Glutamatergic neuron (in vitro differentiated cells): ENCODE results near the gene C10orf53. TPM values are rescaled to one million over a fixed set of nuclear protein-coding genes. Genes with fewer than 3 reads are reported as not detected.
A peak's percentile ranks its signal among the peaks of the same experiment; 100 is the strongest.

Source experiments
- DNase-seq: peaks from one replicate; pipeline ENCODE4 v3.0.0; 2022
- H3K27ac Mint-ChIP-seq: one replicate; pipeline ENCODE4 v1.8.0; 2020; ENCODE audit warnings: mild to moderate bottlenecking, mixed read lengths, inconsistent platforms; ENCODE audit not compliant: unreplicated experiment
- H3K27me3 Mint-ChIP-seq: one replicate; pipeline ENCODE4 v1.8.0; 2020; ENCODE audit warnings: mild to moderate bottlenecking, moderate library complexity, mixed read lengths, inconsistent platforms; ENCODE audit not compliant: unreplicated experiment
- H3K36me3 Mint-ChIP-seq: one replicate; pipeline ENCODE4 v1.8.0; 2020; ENCODE audit warnings: mild to moderate bottlenecking, mixed read lengths, inconsistent platforms; ENCODE audit not compliant: unreplicated experiment
- H3K4me1 Mint-ChIP-seq: one replicate; pipeline ENCODE4 v1.8.0; 2020; ENCODE audit warnings: mild to moderate bottlenecking, low read depth, mixed read lengths, inconsistent platforms; ENCODE audit not compliant: unreplicated experiment
- H3K4me3 Mint-ChIP-seq: one replicate; pipeline ENCODE4 v1.8.0; 2020; ENCODE audit warnings: mild to moderate bottlenecking, mixed read lengths, inconsistent platforms; ENCODE audit not compliant: unreplicated experiment
- H3K9me3 Mint-ChIP-seq: one replicate; pipeline ENCODE4 v1.8.0; 2020; ENCODE audit warnings: mild to moderate bottlenecking, moderate library complexity, mixed read lengths, inconsistent platforms; ENCODE audit not compliant: unreplicated experiment
- CTCF ChIP-seq: fragments of 200-600 bp; sonication (generic); IDR thresholded peaks from one replicate; pipeline ENCODE4 v1.5.0; 2021; ENCODE audit not compliant: partially characterized antibody, unreplicated experiment
- total RNA-seq: library from RNA; stranded (reverse); fragmentation: NEBNext Ultra II Directional; extraction: Animal tissue kit (Norgen Biotek cat#: 25700); gene quantifications from one replicate; pipeline ENCODE4 v1.2.1, GENCODE V29; 2021; ENCODE audit not compliant: unreplicated experiment

C10orf53 gene
- total RNA-seq, 1 donor from 2014 or later, result 0.25 TPM

DNA sequence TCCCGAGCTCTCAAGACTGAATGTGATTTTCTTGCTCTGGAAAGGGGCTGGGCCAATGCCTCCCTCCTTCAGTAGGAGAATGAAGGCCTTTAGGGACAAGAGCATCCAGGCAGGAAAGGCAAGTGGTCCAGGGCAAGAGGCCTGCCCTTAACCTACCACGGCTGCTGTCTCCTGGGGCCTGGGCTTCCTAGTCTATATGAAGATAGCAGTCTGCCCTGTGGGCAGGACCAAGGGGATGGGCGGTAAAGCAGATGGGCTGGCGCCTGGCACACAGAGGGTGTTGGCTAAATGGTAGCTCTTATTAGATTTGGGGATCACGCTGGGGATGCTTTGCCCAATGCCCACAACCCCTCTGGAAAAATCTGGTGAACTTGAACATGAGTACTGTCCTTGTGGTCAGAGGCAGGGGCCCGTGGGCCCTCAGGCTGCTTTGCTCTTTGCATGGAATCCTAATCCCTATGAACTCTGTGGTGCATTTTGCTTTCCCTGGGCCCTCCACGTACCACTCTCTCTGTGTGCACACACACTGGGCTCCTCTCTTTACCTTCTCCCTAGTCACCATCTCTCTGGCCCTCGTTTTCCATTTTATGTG, 45.3 kb upstream of the C10orf53 start:
- Mint-ChIP-seq H3K9me3 (peaks cover 6% of the 10 kb centered on the region), H3K36me3 (no peaks in the 10 kb centered on the region), H3K4me1 (peaks cover 30% of the 10 kb centered on the region), H3K27me3 (peaks cover 4% of the 10 kb centered on the region), H3K27ac (peak overlapping the region; percentile 77), H3K4me3 (no peak overlapping the region)
- DNase-seq, result peak; percentile 67
- TF ChIP-seq CTCF, result no peak

DNA sequence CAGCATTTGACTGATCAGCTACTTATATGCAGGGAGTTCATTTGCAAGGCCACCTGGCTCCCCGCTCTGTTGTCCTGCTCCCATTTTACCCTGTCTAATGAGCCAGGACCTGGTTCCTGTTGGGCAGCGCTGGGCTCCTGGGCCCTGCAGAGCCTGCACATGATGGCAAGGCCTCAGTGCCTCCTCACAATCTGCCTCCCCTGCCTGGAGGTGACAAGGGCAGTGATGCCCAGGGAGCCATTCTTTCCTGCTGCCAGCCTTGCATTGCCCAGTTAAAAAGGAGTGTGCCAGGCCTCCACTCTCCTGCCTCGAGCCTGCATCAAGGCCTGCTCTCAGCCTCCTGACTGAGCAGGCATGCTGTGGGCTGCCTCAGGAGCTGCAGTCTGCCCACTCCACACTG, 37.1 kb upstream of the C10orf53 start:
- Mint-ChIP-seq H3K27ac (no peak overlapping the region), H3K27me3 (peaks cover 2% of the 10 kb centered on the region), H3K9me3 (peaks cover 2% of the 10 kb centered on the region), H3K36me3 (no peaks in the 10 kb centered on the region), H3K4me1 (peaks cover 31% of the 10 kb centered on the region), H3K4me3 (no peak overlapping the region)
- no peak for DNase-seq
- TF ChIP-seq CTCF, result no peak

DNA sequence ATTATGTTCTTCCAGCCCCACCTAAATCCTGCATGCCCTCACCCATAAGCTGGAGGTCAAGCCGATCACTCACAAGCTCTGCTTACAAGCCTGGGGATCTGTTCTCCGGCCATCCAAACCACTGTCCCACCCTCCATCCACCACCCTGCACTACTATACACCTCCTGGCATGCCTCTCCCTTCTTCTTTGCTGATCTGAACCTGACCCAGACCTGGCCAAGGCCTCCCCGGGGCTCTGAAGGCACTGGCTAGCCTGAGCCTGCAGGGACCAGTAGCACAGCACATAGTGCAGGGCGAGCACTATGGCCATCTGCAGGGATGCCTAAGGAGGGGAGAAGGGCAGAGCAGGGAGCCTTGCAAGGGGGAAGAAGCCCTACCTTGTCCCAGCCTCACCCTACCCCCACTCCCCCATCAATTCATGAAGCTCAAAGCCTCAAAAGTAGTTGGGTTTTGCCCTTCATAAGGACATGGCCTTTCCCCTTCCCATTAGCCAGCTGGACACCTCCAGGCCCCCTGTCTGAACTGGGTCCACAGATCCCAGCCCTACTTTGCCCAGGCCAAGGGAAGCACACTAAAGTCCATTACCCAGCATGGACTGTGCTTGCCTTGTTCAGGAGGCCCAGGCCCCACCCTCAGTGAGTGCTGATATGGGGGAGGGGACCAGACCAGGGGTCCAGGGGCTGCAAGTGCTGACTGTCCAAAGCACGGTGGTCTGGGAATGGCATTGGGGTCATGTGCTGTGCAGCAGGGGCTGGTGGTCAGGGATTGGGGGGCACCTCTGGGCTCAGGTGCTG, 36.0 kb upstream of the C10orf53 start:
- Mint-ChIP-seq H3K4me3 (no peak overlapping the region), H3K27ac (peak overlapping the region; percentile 8), H3K36me3 (no peaks in the 10 kb centered on the region), H3K27me3 (peaks cover 4% of the 10 kb centered on the region), H3K4me1 (peaks cover 30% of the 10 kb centered on the region), H3K9me3 (peaks cover 2% of the 10 kb centered on the region)
- DNase-seq, result no peak
- no peak for TF ChIP-seq CTCF

GRCh38 chr10:49644035-49644646, 35.3 kb upstream of the C10orf53 start:
- no peaks in the 10 kb centered on the region for H3K36me3 Mint-ChIP-seq
- peaks cover 4% of the 10 kb centered on the region for H3K27me3 Mint-ChIP-seq
- H3K4me1 Mint-ChIP-seq, result peaks cover 31% of the 10 kb centered on the region
- TF ChIP-seq CTCF, result no peak
- no peak for DNase-seq
- H3K9me3 Mint-ChIP-seq, result peaks cover 2% of the 10 kb centered on the region
- no peak overlapping the region for H3K4me3 Mint-ChIP-seq
- no peak overlapping the region for H3K27ac Mint-ChIP-seq

GRCh38 chr10:49645417-49645816, 34.0 kb upstream of the C10orf53 start:
- H3K4me1 Mint-ChIP-seq, result peaks cover 26% of the 10 kb centered on the region
- no peak overlapping the region for H3K27ac Mint-ChIP-seq
- H3K4me3 Mint-ChIP-seq, result no peak overlapping the region
- DNase-seq, result no peak
- H3K27me3 Mint-ChIP-seq, result peaks cover 5% of the 10 kb centered on the region
- H3K36me3 Mint-ChIP-seq, result no peaks in the 10 kb centered on the region
- peaks cover 2% of the 10 kb centered on the region for H3K9me3 Mint-ChIP-seq
- TF ChIP-seq CTCF, result no peak
